Osteoblast (primary cell): ENCODE data around the gene PATJ. TPM values are rescaled to one million over a fixed set of nuclear protein-coding genes. Genes with fewer than 3 reads are reported as not detected.

Experiments
- DNase-seq: peaks from one replicate; pipeline ENCODE4 v3.0.0; 2011; ENCODE audit warnings: low spot score, mixed read lengths; ENCODE audit not compliant: insufficient read length; ENCODE audit errors: missing footprints
- H2AFZ ChIP-seq: 2 replicates; pipeline ENCODE4 v1.6.0; 2011; ENCODE audit warnings: mild to moderate bottlenecking, low read length
- H3K27ac ChIP-seq: 2 replicates; pipeline ENCODE4 v1.5.1; 2011; ENCODE audit warnings: mild to moderate bottlenecking, low read depth, low read length, moderate library complexity
- H3K27me3 ChIP-seq: 2 replicates; pipeline ENCODE4 v1.6.0; 2012; ENCODE audit warnings: mild to moderate bottlenecking, control low read depth, inconsistent platforms, low read length, moderate library complexity; ENCODE audit not compliant: insufficient read depth
- H3K36me3 ChIP-seq: 2 replicates; pipeline ENCODE4 v1.5.1; 2011; ENCODE audit warnings: mild to moderate bottlenecking, low read length, control low read depth, moderate library complexity; ENCODE audit not compliant: insufficient read depth
- H3K4me1 ChIP-seq: 2 replicates; pipeline ENCODE4 v1.5.1; 2011; ENCODE audit warnings: mild to moderate bottlenecking, low read length, control low read depth, moderate library complexity; ENCODE audit not compliant: insufficient read depth
- H3K4me2 ChIP-seq: 2 replicates; pipeline ENCODE4 v1.6.0; 2011; ENCODE audit warnings: mild to moderate bottlenecking, low read length; ENCODE audit not compliant: insufficient read depth
- H3K4me3 ChIP-seq: fragments of 200-600 bp; sonication (generic); 3 replicates; pipeline ENCODE4 v1.5.1; 2012; ENCODE audit warnings: mild to moderate bottlenecking, low read length, inconsistent platforms; ENCODE audit not compliant: insufficient read depth
- H3K79me2 ChIP-seq: 2 replicates; pipeline ENCODE4 v1.6.0; 2012; ENCODE audit warnings: mild to moderate bottlenecking, low read length, control low read depth, inconsistent platforms; ENCODE audit not compliant: insufficient read depth
- H3K9me3 ChIP-seq: 2 replicates; pipeline ENCODE4 v1.5.1; 2011; ENCODE audit warnings: low read depth, low read length, control low read depth
- H4K20me1 ChIP-seq: 2 replicates; pipeline ENCODE4 v1.6.0; 2012; ENCODE audit warnings: mild to moderate bottlenecking, low read length, control low read depth; ENCODE audit not compliant: insufficient read depth
- CTCF ChIP-seq: IDR thresholded peaks from 2 replicates; pipeline ENCODE4 v1.5.1; 2011; ENCODE audit warnings: mild to moderate bottlenecking, low read depth, low read length, moderate library complexity; ENCODE audit errors: extremely low read depth
- total RNA-seq: library from RNA; depleted of rRNA; stranded (reverse); fragments of >200 nt; gene quantifications from 2 replicates; pipeline ENCODE4 v1.2.3, GENCODE V29; 2012

The PATJ gene
- total RNA-seq, 1 donor: 10.1 TPM

GRCh38 chr1:61973100-61973837, 231.0 kb downstream of the PATJ start:
- H3K79me2 ChIP-seq: no peaks in the 10 kb centered on the region
- H3K9me3 ChIP-seq: no peaks in the 10 kb centered on the region
- no peak overlapping the region for H3K4me3 ChIP-seq
- no peak for DNase-seq
- H3K27ac ChIP-seq: no peak overlapping the region
- H3K36me3 ChIP-seq: no peaks in the 10 kb centered on the region
- TF ChIP-seq CTCF: no peak
- no peak overlapping the region for H2AFZ ChIP-seq
- H4K20me1 ChIP-seq: no peaks in the 10 kb centered on the region
- no peaks in the 10 kb centered on the region for H3K27me3 ChIP-seq
- no peaks in the 10 kb centered on the region for H3K4me1 ChIP-seq
- H3K4me2 ChIP-seq: no peak overlapping the region

GRCh38 chr1:61975638-61976037, 233.4 kb downstream of the PATJ start:
- H3K27me3 ChIP-seq: no peaks in the 10 kb centered on the region
- no peaks in the 10 kb centered on the region for H3K4me1 ChIP-seq
- H3K27ac ChIP-seq: no peak overlapping the region
- no peak overlapping the region for H3K4me2 ChIP-seq
- H3K79me2 ChIP-seq: no peaks in the 10 kb centered on the region
- no peak overlapping the region for H3K4me3 ChIP-seq
- no peak for TF ChIP-seq CTCF
- H3K9me3 ChIP-seq: no peaks in the 10 kb centered on the region
- DNase-seq: no peak
- no peaks in the 10 kb centered on the region for H3K36me3 ChIP-seq
- no peaks in the 10 kb centered on the region for H4K20me1 ChIP-seq
- H2AFZ ChIP-seq: no peak overlapping the region

- Histone ChIP-seq H3K4me2 (no peak overlapping the region), H3K9me3 (no peaks in the 10 kb centered on the region), H3K27me3 (no peaks in the 10 kb centered on the region), H3K4me3 (no peak overlapping the region), H3K27ac (no peak overlapping the region), H4K20me1 (no peaks in the 10 kb centered on the region), H3K79me2 (no peaks in the 10 kb centered on the region), H2AFZ (no peak overlapping the region), H3K4me1 (no peaks in the 10 kb centered on the region), H3K36me3 (no peaks in the 10 kb centered on the region)
- TF ChIP-seq CTCF: no peak
- no peak for DNase-seq
Measured at GRCh38 chr1:61976566-61976965, 234.3 kb downstream of the PATJ start.

- no peaks in the 10 kb centered on the region for H4K20me1 ChIP-seq
- no peak overlapping the region for H3K4me2 ChIP-seq
- DNase-seq: no peak
- H3K79me2 ChIP-seq: no peaks in the 10 kb centered on the region
- no peaks in the 10 kb centered on the region for H3K9me3 ChIP-seq
- H3K4me1 ChIP-seq: no peaks in the 10 kb centered on the region
- H3K4me3 ChIP-seq: no peak overlapping the region
- TF ChIP-seq CTCF: no peak
- no peaks in the 10 kb centered on the region for H3K36me3 ChIP-seq
- no peaks in the 10 kb centered on the region for H3K27me3 ChIP-seq
- H2AFZ ChIP-seq: no peak overlapping the region
- H3K27ac ChIP-seq: no peak overlapping the region
Measured at GRCh38 chr1:61978796-61979195, 236.5 kb downstream of the PATJ start.
